Astrocyte (in vitro differentiated cells and primary cell): ENCODE measurements around the gene PDE6H. TPM values are rescaled to one million over a fixed set of nuclear protein-coding genes. Genes with fewer than 3 reads are reported as not detected.

Experiments
- DNase-seq: peaks from one replicate; pipeline ENCODE4 v3.0.0-alpha.2; 2010; ENCODE audit warnings: low read depth
- FAIRE-seq: peaks from 2 replicates; lab custom pipeline; 2011; peaks lifted over from hg19 to GRCh38; lab: Jason Lieb, UNC
- H2AFZ ChIP-seq: 2 replicates; pipeline ENCODE4 v1.6.0; 2012; ENCODE audit warnings: low read depth, low read length, inconsistent platforms
- H3K27ac ChIP-seq: 2 replicates; pipeline ENCODE4 v1.5.1; 2011; ENCODE audit warnings: low read depth, low read length, inconsistent platforms
- H3K27me3 ChIP-seq: 2 replicates; pipeline ENCODE4 v1.6.0; 2011; ENCODE audit warnings: low read length, inconsistent platforms; ENCODE audit not compliant: insufficient read depth
- H3K36me3 ChIP-seq: 2 replicates; pipeline ENCODE4 v1.5.1; 2011; ENCODE audit warnings: low read length, inconsistent platforms; ENCODE audit not compliant: insufficient read depth
- H3K4me1 ChIP-seq: 2 replicates; pipeline ENCODE4 v1.5.1; 2011; ENCODE audit warnings: low read length, inconsistent platforms; ENCODE audit not compliant: insufficient read depth
- H3K4me2 ChIP-seq: 2 replicates; pipeline ENCODE4 v1.6.0; 2012; ENCODE audit warnings: low read length, inconsistent platforms
- H3K4me3 ChIP-seq: 2 replicates; pipeline ENCODE4 v1.5.1; 2011; ENCODE audit warnings: low read depth, mild to moderate bottlenecking, low read length, inconsistent platforms; ENCODE audit not compliant: insufficient read depth
- H3K79me2 ChIP-seq: 2 replicates; pipeline ENCODE4 v1.6.0; 2012; ENCODE audit warnings: mild to moderate bottlenecking, low read length, inconsistent platforms; ENCODE audit not compliant: insufficient read depth
- H3K9ac ChIP-seq: 2 replicates; pipeline ENCODE4 v1.6.0; 2012; ENCODE audit warnings: mild to moderate bottlenecking, low read length, inconsistent platforms
- H3K9me3 ChIP-seq: 2 replicates; pipeline ENCODE4 v1.5.1; 2012; ENCODE audit warnings: low read depth, mild to moderate bottlenecking, low read length, inconsistent platforms; ENCODE audit not compliant: insufficient read depth
- H4K20me1 ChIP-seq: 2 replicates; pipeline ENCODE4 v1.6.0; 2012; ENCODE audit warnings: low read length, inconsistent platforms; ENCODE audit not compliant: insufficient read depth
- H3K27ac Mint-ChIP-seq: one replicate; pipeline ENCODE4 v1.8.0; 2021; ENCODE audit warnings: mild to moderate bottlenecking, mixed read lengths; ENCODE audit not compliant: unreplicated experiment
- H3K27me3 Mint-ChIP-seq: one replicate; pipeline ENCODE4 v1.8.0; 2021; ENCODE audit warnings: low read depth, mixed read lengths; ENCODE audit not compliant: unreplicated experiment
- H3K36me3 Mint-ChIP-seq: one replicate; pipeline ENCODE4 v1.8.0; 2021; ENCODE audit warnings: low read depth, mixed read lengths; ENCODE audit not compliant: unreplicated experiment
- H3K4me1 Mint-ChIP-seq: one replicate; pipeline ENCODE4 v1.8.0; 2021; ENCODE audit warnings: low read depth, mixed read lengths; ENCODE audit not compliant: unreplicated experiment
- H3K4me3 Mint-ChIP-seq: one replicate; pipeline ENCODE4 v1.8.0; 2021; ENCODE audit warnings: mild to moderate bottlenecking, moderate library complexity, mixed read lengths; ENCODE audit not compliant: unreplicated experiment
- H3K9me3 Mint-ChIP-seq: one replicate; pipeline ENCODE4 v1.8.0; 2021; ENCODE audit warnings: mild to moderate bottlenecking, mixed read lengths; ENCODE audit not compliant: unreplicated experiment
- CTCF ChIP-seq: IDR thresholded peaks from 2 replicates; pipeline ENCODE4 v1.5.1; 2011; ENCODE audit warnings: low read depth, mild to moderate bottlenecking, inconsistent platforms, low read length, moderate library complexity; ENCODE audit not compliant: insufficient read depth
- EZH2 ChIP-seq: IDR thresholded peaks from 2 replicates; pipeline ENCODE4 v1.6.1; 2012; ENCODE audit warnings: mild to moderate bottlenecking, low read length, inconsistent platforms; ENCODE audit not compliant: insufficient read depth
- total RNA-seq: library from RNA; stranded (reverse); gene quantifications from 2 replicates; pipeline ENCODE4 v1.2.1, GENCODE V29; 2021

The PDE6H gene
- total RNA-seq, 1 donor from 2014 or later: not detected

DNA sequence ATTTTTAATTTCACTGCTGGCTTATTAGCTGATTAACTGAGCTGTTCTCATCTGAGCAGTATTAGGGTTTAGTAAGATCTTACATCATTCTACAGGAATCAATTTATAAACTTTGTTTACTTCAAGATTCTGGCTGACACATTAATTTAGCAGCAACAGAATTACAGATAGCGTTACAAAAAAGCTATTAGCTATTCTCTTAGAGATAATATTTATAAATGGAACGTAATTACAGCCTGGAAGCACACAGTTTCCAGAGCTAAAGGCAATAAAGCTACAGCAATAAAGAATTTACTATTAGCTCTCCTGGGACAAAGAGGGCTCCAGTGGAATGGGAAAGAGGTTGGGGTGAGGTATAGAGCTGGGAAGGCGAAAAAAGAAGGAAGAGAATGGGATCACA is 34.7 kb downstream of the PDE6H start:
- Mint-ChIP-seq H3K36me3 (no peaks in the 10 kb centered on the region), H3K27me3 (peaks cover 1% of the 10 kb centered on the region), H3K4me1 (no peaks in the 10 kb centered on the region), H3K4me3 (no peak overlapping the region), H3K27ac (no peak overlapping the region), H3K9me3 (no peaks in the 10 kb centered on the region)
- DNase-seq: no peak
- H2AFZ ChIP-seq: no peak overlapping the region
- TF ChIP-seq CTCF (no peak), EZH2 (no peak)
- H3K9me3 ChIP-seq: no peaks in the 10 kb centered on the region
- H3K9ac ChIP-seq: no peak overlapping the region
- H3K4me3 ChIP-seq: no peak overlapping the region
- H3K27me3 ChIP-seq: no peaks in the 10 kb centered on the region
- FAIRE-seq: no peak
- H3K36me3 ChIP-seq: no peaks in the 10 kb centered on the region
- H4K20me1 ChIP-seq: no peaks in the 10 kb centered on the region
- no peak overlapping the region for H3K4me2 ChIP-seq
- no peak overlapping the region for H3K27ac ChIP-seq
- H3K4me1 ChIP-seq: no peaks in the 10 kb centered on the region
- H3K79me2 ChIP-seq: no peaks in the 10 kb centered on the region

DNA sequence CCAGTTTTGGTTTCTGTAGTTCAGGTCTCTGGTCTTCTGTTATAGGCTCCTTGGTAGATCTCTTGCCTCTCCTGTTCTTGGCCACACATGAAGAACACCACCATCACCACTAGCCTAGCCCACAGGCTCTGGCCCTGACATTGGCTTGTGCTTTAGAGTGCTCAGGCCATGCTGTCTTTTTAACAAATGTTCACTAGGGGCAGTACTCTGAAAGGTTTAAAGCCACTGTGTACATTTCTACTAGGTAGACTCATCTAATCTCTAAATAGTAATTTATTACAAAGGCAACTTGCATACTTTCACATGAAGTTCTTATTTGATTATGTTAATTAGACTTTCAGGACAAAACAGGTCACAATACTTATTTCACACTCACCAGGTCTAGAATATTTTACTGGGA is 38.3 kb downstream of the PDE6H start:
- DNase-seq (no peak), FAIRE-seq (no peak)
- no peaks in the 10 kb centered on the region for H3K36me3 ChIP-seq
- no peak overlapping the region for H3K4me3 ChIP-seq
- TF ChIP-seq CTCF: no peak
- no peak for TF ChIP-seq EZH2
- H3K79me2 ChIP-seq: no peaks in the 10 kb centered on the region
- H3K27ac ChIP-seq: no peak overlapping the region
- no peaks in the 10 kb centered on the region for H3K27me3 ChIP-seq
- Mint-ChIP-seq H3K9me3 (no peaks in the 10 kb centered on the region), H3K27me3 (peaks cover 1% of the 10 kb centered on the region), H3K4me3 (no peak overlapping the region), H3K4me1 (no peaks in the 10 kb centered on the region), H3K27ac (no peak overlapping the region), H3K36me3 (no peaks in the 10 kb centered on the region)
- H4K20me1 ChIP-seq: no peaks in the 10 kb centered on the region
- H3K4me1 ChIP-seq: no peaks in the 10 kb centered on the region
- H2AFZ ChIP-seq: no peak overlapping the region
- no peaks in the 10 kb centered on the region for H3K9me3 ChIP-seq
- no peak overlapping the region for H3K9ac ChIP-seq
- H3K4me2 ChIP-seq: no peak overlapping the region

DNA sequence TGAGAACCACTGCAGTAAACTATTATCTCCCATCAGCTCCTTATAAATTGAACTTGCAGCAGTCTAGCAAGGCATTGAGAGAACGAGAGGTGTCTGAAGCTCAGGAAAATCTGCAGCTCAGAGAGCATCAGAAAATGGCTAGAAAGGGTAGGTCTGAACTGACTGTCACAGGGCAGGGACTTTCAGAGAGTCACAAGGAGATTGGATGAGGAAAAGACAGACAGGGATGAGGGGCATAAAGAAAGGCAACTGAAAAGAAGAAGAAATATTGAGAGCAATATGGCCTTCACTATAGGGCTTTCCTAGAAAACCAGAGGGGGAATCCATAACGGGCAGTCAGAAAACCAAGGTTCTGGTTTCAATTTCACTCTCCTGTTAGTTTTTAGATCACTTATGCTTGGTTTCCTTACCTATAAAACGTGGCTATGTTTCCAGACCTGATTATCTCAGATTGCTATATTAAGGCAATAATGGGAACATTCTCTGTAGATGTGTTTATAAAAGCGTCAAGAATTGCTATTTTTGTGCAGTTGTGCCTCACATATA is 40.9 kb downstream of the PDE6H start:
- Mint-ChIP-seq H3K36me3 (no peaks in the 10 kb centered on the region), H3K4me3 (no peak overlapping the region), H3K27me3 (no peaks in the 10 kb centered on the region), H3K4me1 (no peaks in the 10 kb centered on the region), H3K9me3 (no peaks in the 10 kb centered on the region), H3K27ac (no peak overlapping the region)
- no peaks in the 10 kb centered on the region for H3K36me3 ChIP-seq
- no peak for TF ChIP-seq EZH2
- no peak for TF ChIP-seq CTCF
- no peak overlapping the region for H3K27ac ChIP-seq
- H3K4me2 ChIP-seq: no peak overlapping the region
- FAIRE-seq: no peak
- no peak overlapping the region for H2AFZ ChIP-seq
- no peak for DNase-seq
- no peaks in the 10 kb centered on the region for H3K27me3 ChIP-seq
- H3K9me3 ChIP-seq: no peaks in the 10 kb centered on the region
- H3K4me1 ChIP-seq: no peaks in the 10 kb centered on the region
- H3K4me3 ChIP-seq: no peak overlapping the region
- H3K79me2 ChIP-seq: no peaks in the 10 kb centered on the region
- H4K20me1 ChIP-seq: no peaks in the 10 kb centered on the region
- H3K9ac ChIP-seq: no peak overlapping the region
